IPS-11a (cell line): Measurements from ENCODE around the gene CIROP.
"Not testable (repeated sequence)": the region's sequence is repeated elsewhere in the genome, so short reads cannot be mapped to it uniquely, and the experiment has no call there.

ENCODE experiments used
- H3K4me3 ChIP-seq: one replicate; pipeline ENCODE4 v1.5.1; 2013; ENCODE audit warnings: low read depth, low read length, control low read depth

The CIROP gene

GRCh38 chr14:23115039-23115731 lies 10.4 kb upstream of the CIROP start:
- no peak overlapping the region for H3K4me3 ChIP-seq

- H3K4me3 ChIP-seq, result no peak overlapping the region
These were observed 9.9 kb upstream of the CIROP start for GRCh38 chr14:23114669-23115038.

DNA sequence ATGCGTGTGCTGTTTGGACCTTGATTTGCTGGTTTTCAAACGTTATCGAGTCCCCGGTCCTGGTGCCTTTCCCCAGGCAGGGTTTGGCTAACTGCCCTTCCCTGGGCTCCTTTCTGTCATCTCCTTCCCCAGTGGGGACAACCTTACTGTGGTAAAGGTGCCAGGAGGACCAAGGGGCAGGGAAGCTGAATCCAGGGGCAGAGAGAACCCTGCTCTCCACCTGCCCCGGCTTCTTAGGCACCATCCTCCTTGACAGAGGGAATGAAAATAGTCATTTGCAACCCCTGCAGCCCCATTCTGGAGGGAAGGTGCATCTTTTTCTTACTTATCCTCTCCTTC lies 9.3 kb upstream of the CIROP start:
- no peak overlapping the region for H3K4me3 ChIP-seq

DNA sequence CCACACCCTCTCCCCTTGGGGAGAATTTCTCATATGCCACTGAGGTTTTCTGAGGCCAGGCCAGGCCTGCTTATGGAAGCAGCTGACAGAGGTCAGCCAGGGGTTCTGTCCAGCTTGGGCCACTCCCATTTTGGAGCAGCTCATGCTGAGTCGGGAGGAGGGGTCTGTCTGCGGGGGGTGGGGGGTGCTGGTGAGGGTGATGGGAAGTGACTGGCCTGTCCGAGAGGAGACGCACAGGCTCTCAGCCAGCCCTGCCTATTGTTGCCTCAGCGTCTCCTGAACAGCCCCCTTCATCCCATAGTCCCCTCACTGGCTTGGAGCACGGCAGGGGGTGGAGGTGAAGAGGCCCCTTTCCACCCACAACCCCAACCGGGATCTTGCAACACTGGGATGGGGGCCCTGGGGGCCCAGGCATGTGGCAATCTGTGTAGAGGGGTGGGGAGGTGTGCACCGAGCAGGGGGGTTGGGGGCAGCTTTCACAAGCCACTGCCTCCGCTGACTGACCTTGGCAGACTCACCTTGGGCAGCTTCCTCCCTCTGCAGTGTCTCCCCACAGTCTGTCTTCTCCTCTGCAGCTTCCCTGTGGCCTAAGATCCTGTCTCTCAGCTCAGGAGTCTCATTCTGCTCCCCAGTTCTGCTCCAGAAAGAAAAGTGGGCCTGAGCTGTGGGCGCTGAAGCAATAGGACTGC lies 8.8 kb upstream of the CIROP start:
- no peak overlapping the region for H3K4me3 ChIP-seq

GRCh38 chr14:23112359-23113178 lies 7.8 kb upstream of the CIROP start:
- no peak overlapping the region for H3K4me3 ChIP-seq

DNA sequence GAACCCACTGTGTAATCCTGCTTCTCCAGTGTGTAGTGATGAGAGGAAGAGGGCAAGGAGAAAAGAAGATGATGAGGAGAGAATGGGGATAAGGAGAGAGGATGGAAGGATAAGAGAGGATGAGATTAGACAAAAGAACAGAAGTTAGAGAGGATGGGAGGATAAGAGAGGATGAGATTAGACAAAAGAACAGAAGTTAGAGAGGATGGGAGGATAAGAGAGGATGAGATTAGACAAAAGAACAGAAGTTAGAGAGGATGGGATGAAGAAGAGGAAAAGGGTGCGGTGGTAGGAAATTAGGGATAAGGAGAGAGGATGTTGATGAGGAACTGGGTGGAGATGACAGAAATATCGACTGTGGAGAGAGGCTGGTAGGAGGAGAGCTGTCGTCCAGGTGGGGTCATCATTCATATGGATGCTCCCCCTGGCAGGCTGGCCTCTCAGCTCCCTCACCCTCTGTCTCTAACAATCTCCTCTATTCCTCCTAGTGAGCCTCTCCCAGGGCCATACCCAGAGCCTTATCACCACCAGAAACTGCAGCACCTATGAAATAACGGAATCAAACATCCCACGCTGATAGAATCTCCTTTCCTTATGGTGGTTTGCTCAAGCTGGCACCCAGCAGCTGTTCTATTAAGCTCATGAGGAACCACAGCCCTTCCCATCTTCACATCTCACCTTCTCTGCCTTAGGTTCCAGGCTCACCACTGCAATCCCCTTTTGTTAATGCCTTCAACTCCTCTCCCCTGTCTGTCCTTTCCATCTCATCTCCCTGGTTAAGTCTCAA lies 6.0 kb upstream of the CIROP start:
- H3K4me3 ChIP-seq, result no peak overlapping the region

- H3K4me3 ChIP-seq, result no peak overlapping the region
These were observed 5.0 kb upstream of the CIROP start for GRCh38 chr14:23109769-23110168.

DNA sequence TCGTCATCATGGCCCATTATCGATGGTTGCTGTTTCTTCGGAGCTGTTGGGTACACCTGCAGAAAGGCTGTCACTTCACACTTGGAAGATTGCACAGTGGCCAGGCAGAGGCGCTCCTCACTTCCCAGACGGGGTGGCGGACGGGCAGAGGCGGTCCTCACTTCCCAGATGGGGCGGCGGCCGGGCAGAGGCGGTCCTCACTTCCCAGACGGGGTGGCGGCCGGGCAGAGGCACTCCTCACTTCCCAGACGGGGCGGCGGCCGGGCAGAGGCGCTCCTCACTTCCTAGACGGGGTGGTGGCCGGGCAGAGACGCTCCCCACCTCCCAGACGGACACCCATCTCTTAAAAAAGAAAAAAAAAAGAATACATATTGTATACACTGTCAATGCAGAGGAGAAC lies 3.4 kb upstream of the CIROP start:
- H3K4me3 ChIP-seq, result not testable (repeated sequence)

DNA sequence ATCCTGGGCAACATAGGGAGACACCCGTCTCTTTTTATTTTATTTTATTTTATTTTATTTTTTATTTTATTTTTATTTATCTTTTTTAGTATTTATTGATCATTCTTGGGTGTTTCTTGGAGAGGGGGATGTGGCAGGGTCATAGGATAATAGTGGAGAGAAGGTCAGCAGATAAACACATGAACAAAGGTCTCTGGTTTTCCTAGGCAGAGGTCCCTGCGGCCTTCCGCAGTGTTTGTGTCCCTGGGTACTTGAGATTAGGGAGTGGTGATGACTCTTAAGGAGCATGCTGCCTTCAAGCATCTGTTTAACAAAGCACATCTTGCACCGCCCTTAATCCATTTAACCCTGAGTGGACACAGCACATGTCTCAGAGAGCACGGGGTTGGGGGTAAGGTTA lies 2.8 kb upstream of the CIROP start:
- H3K4me3 ChIP-seq, result not testable (repeated sequence)

DNA sequence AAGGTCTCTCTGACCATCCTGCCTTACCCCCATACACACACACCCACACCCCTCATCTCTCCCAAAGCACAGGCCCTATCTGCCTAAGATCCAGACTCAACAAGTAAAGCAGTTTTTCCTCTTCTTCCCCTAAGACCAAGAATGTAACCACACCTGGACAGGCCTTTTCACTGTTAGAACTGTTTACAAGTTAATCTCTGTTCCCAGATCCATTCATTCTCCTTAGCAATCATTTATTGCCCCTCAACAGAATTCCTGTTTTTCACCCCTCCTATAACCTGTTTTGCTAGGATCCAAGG lies 1.9 kb upstream of the CIROP start:
- H3K4me3 ChIP-seq, result no peak overlapping the region

- no peak overlapping the region for H3K4me3 ChIP-seq
These were observed 597 bp upstream of the CIROP start for GRCh38 chr14:23105348-23105824.

DNA sequence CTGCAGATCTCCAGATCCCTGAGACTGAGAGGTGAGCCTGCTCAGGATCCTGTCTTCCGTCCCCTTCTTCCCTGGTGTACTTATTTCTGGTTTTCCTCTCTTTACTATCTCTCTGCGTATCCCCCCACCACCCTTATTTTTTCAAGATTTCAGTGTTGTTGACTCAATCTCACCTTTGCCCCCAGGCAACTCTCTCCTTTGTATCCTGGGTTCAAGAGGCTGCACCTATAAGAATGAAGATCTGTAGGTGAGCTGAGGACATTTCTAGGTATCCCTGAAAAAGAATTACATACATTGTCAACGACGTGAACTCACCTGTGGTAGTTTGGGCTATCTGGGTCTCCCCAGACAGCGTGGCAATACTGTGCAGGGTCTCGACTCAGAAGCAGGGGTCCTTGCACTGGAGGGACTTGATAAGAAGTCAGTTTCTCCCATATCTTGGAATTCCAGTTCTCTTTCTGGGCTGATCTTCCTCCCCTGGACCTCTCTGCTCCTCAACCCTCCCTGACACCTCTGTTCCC lies 659 bp downstream of the CIROP start:
- H3K4me3 ChIP-seq, result no peak overlapping the region

- no peak overlapping the region for H3K4me3 ChIP-seq
These were observed 1.2 kb downstream of the CIROP start for GRCh38 chr14:23103581-23103980.

DNA sequence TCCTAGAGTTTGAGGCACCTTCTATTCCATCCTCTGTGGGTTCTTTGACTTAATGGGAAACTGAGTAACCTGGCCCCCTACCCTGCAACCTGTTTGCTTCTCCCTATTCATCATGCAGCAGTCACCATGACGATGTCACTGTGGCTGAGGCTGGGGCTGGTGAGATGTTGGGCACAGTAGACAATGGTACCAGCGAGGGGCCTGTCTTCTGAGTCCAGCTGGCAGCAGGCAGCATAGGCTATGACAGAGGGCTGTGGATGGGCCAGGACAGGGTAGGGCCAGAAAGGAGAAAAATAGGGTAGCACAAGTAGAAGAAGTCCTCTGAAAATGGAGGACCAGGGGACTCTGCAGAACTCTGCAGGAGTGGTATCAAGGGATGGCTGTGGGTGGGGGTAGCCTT lies 2.0 kb downstream of the CIROP start:
- no peak overlapping the region for H3K4me3 ChIP-seq

DNA sequence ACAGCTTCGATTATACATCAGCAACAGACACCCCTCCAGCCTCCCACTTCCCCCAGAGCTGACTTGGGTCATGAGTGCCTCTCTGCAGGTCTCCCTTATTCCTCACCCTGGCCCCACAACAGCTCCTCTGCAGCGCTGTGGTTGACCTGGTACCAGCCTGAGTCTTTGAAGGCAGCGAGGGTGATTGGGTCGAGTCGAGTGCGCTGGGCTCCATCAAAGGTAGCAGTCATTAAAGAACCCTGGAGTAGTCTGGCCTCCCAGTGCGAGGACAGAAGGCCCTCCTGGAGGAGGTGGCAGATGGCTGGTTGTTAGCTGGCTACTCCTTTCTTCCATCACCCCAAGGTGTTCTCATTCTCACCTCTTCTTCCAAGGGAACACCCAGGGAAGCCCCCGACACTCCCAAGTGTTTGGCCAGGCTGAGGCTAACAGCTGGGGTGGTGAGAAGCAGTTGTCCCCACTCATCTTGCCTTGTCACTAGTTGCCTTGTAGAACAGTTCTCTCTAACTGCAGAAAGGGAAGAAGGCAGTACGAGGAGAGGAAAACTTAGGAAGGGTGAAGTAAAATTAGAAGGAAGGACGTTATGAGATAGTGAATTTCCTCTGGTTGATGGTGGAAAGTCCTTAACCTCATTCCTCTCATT lies 2.7 kb downstream of the CIROP start:
- H3K4me3 ChIP-seq, result no peak overlapping the region

DNA sequence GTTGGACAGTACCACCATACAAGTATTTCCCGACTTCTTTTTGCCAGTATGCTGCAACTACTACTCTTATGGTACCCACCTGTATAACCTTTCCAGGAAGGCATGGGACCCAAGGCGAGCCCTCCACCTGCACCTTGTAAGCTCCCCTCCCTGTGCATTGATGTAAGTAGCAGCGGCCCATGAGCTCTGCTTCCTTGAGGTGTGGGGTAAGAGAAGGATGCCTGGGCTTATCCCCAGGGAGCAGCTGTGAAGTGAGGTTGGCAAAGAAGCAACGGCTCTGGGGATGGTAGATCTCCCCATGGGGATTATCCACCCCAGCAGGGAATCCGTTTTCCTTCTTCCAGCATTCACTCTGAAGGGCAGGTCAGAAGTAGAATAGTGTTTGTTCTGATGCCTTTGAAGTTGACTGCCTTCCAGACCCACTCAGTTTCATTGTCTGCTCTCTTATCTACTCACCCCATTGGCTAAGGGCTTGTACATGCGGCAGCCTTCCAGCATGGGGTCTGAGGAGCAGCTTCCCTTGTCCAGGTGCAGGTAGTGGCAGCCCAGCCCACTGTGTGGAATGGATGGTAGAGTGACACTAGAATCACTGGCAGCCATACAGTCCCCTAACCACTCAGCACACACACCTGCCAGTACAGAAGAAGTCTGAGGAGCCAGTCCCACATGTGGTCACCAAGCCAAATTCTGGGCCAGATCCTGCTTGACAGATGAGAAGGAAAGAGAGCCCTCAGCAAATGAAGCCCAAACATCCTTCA lies 3.4 kb downstream of the CIROP start:
- no peak overlapping the region for H3K4me3 ChIP-seq

- no peak overlapping the region for H3K4me3 ChIP-seq
These were observed 5.5 kb downstream of the CIROP start for GRCh38 chr14:23099212-23099861.

- no peak overlapping the region for H3K4me3 ChIP-seq
These were observed 7.0 kb downstream of the CIROP start for GRCh38 chr14:23097786-23098185.
